Measurements from ENCODE around the gene BCL3. TPM values are rescaled to one million over a fixed set of nuclear protein-coding genes. Genes with fewer than 3 reads are reported as not detected.

Gene BCL3
- total and polyA plus RNA-seq, 2 of the 4 experiments (the other 2 are of a cell fraction) = 1.6 to 26.0 TPM

DNA sequence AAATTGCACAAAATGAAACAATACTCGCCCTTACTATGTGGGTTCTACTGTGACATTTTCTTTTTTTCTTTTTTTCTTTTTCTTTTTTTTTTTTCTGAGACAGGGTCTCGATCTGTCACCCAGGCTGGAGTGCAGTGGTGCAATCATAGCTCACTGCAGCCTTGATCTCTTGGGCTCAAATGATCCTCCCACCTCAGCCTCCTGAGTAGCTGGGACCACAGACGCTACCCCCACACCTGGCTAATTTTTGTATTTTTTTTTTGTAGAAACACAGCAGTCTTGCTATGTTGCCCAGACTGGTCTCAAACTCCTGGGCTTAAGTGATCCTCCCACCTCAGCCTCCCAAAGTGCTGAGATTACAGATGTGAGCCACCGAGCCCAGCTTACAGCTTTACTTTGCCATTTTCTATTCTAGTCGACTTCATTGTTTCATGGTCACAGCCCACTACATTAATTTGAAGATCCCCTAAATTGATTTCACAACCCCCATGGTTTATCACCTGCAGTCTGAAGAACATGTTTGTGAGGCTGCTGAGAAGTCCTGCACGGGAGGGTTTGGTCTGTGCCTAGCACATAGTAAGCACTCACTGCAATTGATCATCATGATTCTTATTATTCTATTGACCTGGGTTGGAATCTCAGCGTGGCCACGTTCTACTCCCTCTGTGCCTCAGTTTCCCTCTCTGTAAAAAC is 3.8 kb downstream of the BCL3 start:
- H2AFZ ChIP-seq (replicated peaks; ENCODE audit: low read length, poor library complexity) = no peak overlapping the region
- H3K4me2 ChIP-seq (ENCODE audit: low read depth, low read length) = peak overlapping the region; percentile 30
- peaks cover 16% of the 10 kb centered on the region for H3K9me1 ChIP-seq (ENCODE audit: insufficient read depth, low read length)
- ChIA-PET POLR2A (ENCODE audit: unreplicated experiment) (no interaction called here), CTCF (interaction anchor here (0.6 to 1.1 kb wide), 4 partner anchors 8 to 656 kb away, joined by 3 to 6 read pairs (median 4); no protein-coding TSS in a partner anchor)
- 0 out of 2 replicates have a peak overlapping the region, but pooled peaks have one; percentile 0 for H3K18ac ChIP-seq (ENCODE audit: low read depth, low read length)
- H3K27ac ChIP-seq (ENCODE audit: insufficient read depth, low read length) = peak overlapping the region; percentile 85; the same call in 1 of the 2 replicates
- WGBS, 2 experiments (ENCODE audit: extremely low coverage in 2 of 2, insufficient read length in 1 of 2) = 100% methylated on average over 1 of the region's 8 CpGs; no CpG with 5 or more reads in 1 of the 2 experiments
- H3K9ac ChIP-seq (ENCODE audit: low read depth, low read length) = 0 out of 2 replicates have a peak overlapping the region, but pooled peaks have one; percentile 18
- peaks cover 35% of the 10 kb centered on the region for H4K20me1 ChIP-seq (ENCODE audit: insufficient read depth, low read length)
- H3K79me1 ChIP-seq (ENCODE audit: low read depth in 1 of 2, low read length in 2 of 2) = peaks cover 27 to 68% of the 10 kb centered on the region in 2 experiments
- peak overlapping the region; percentile 40; the same call in 1 of the 2 replicates for H4K91ac ChIP-seq (ENCODE audit: insufficient read depth, low read depth, low read length)
- dilution Hi-C loops (cut with HindIII; ENCODE audit: low sequenced_read_pairs, unreplicated experiment) = no loop called here
- no peak for DNase-seq
- H2AK9ac ChIP-seq (replicated peaks; ENCODE audit: low read depth, low read length, poor library complexity) = no peak overlapping the region
- 0 out of 3 replicates have a peak overlapping the region, but pooled peaks have one; percentile 30 for H2BK15ac ChIP-seq (ENCODE audit: low read depth, low read length)
- peak overlapping the region; percentile 40 for H2BK20ac ChIP-seq (ENCODE audit: low read depth, low read length)
- BruUV-seq (replicated peaks) = TSS peak; percentile 22
- peak overlapping the region; percentile 54; the same call in 1 of the 2 replicates for H3K23ac ChIP-seq (ENCODE audit: low read depth, low read length)
- H3K4me3 ChIP-seq (ENCODE audit: insufficient read depth, low read depth, low read length) = no peak overlapping the region
- peak overlapping the region; percentile 20 to 47; a peak in 3 of 4 replicates for H4K8ac ChIP-seq (ENCODE audit: low read depth in 2 of 2, low read length in 2 of 2)
- no peak overlapping the region for H4K5ac ChIP-seq (ENCODE audit: low read depth, low read length)
- no peaks in the 10 kb centered on the region for H3K27me3 ChIP-seq (ENCODE audit: control insufficient read depth, insufficient read depth, low read length)
- H2BK120ac ChIP-seq (ENCODE audit: low read depth, low read length) = peak overlapping the region; percentile 70; the same call in 1 of the 2 replicates
- H2BK5ac ChIP-seq (ENCODE audit: low read depth, low read length, poor library complexity, severe bottlenecking) = peak overlapping the region; percentile 69
- H3K9me3 ChIP-seq (ENCODE audit: control insufficient read depth, insufficient read depth, low read length) = no peaks in the 10 kb centered on the region
- peak overlapping the region; percentile 68 for H2AK5ac ChIP-seq (ENCODE audit: low read depth, low read length)
- in situ Hi-C loops (cut with MboI; ENCODE audit: low sequenced_read_pairs) = no loop called here
- H3K36me3 ChIP-seq (ENCODE audit: control insufficient read depth, insufficient read depth, low read length) = peaks cover 42% of the 10 kb centered on the region
- H3K4ac ChIP-seq (ENCODE audit: low read depth, low read length) = peak overlapping the region; percentile 32
- TF ChIP-seq RAD21 (IDR thresholded peaks at IDR 0.05; ENCODE audit: low read length) = no peak
- no peak for TF ChIP-seq CHD1 (IDR thresholded peaks at IDR 0.05; ENCODE audit: low read depth, low read length)
- no peak for TF ChIP-seq FOS (IDR thresholded peaks at IDR 0.05; ENCODE audit: low read depth, low read length)
- TF ChIP-seq RFX5 (IDR thresholded peaks at IDR 0.05; ENCODE audit: low read depth, low read length) = no peak
- TF ChIP-seq, protein P1, sequence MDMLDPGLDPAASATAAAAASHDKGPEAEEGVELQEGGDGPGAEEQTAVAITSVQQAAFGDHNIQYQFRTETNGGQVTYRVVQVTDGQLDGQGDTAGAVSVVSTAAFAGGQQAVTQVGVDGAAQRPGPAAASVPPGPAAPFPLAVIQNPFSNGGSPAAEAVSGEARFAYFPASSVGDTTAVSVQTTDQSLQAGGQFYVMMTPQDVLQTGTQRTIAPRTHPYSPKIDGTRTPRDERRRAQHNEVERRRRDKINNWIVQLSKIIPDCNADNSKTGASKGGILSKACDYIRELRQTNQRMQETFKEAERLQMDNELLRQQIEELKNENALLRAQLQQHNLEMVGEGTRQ (IDR thresholded peaks at IDR 0.05; ENCODE audit: low read depth, low read length) = no peak
- no peak for TF ChIP-seq NFE2L2 (IDR thresholded peaks at IDR 0.05; ENCODE audit: low read depth, low read length)
- no peak for TF ChIP-seq CEBPB (IDR thresholded peaks at IDR 0.05; ENCODE audit: low read depth, low read length)
- TF ChIP-seq MAFK (IDR thresholded peaks at IDR 0.05; ENCODE audit: low read depth, low read length) = no peak
- TF ChIP-seq MXI1 (IDR thresholded peaks at IDR 0.05; ENCODE audit: borderline replicate concordance, low read depth, low read length) = no peak
- TF ChIP-seq BHLHE40 (IDR thresholded peaks at IDR 0.05; ENCODE audit: low read depth, low read length) = no peak
- no peak for TF ChIP-seq MAZ (IDR thresholded peaks at IDR 0.05; ENCODE audit: borderline replicate concordance, low read depth, low read length)
- TF ChIP-seq, protein P2, sequence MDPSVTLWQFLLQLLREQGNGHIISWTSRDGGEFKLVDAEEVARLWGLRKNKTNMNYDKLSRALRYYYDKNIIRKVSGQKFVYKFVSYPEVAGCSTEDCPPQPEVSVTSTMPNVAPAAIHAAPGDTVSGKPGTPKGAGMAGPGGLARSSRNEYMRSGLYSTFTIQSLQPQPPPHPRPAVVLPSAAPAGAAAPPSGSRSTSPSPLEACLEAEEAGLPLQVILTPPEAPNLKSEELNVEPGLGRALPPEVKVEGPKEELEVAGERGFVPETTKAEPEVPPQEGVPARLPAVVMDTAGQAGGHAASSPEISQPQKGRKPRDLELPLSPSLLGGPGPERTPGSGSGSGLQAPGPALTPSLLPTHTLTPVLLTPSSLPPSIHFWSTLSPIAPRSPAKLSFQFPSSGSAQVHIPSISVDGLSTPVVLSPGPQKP (IDR thresholded peaks at IDR 0.05; ENCODE audit: borderline replicate concordance, low read depth, low read length) = no peak
- TF ChIP-seq RCOR1 (IDR thresholded peaks at IDR 0.05; ENCODE audit: insufficient replicate concordance, low read length) = no peak
- TF ChIP-seq, protein P3, sequence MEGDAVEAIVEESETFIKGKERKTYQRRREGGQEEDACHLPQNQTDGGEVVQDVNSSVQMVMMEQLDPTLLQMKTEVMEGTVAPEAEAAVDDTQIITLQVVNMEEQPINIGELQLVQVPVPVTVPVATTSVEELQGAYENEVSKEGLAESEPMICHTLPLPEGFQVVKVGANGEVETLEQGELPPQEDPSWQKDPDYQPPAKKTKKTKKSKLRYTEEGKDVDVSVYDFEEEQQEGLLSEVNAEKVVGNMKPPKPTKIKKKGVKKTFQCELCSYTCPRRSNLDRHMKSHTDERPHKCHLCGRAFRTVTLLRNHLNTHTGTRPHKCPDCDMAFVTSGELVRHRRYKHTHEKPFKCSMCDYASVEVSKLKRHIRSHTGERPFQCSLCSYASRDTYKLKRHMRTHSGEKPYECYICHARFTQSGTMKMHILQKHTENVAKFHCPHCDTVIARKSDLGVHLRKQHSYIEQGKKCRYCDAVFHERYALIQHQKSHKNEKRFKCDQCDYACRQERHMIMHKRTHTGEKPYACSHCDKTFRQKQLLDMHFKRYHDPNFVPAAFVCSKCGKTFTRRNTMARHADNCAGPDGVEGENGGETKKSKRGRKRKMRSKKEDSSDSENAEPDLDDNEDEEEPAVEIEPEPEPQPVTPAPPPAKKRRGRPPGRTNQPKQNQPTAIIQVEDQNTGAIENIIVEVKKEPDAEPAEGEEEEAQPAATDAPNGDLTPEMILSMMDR (conservative IDR thresholded peaks at IDR 0.05; ENCODE audit: low read depth, low read length) = no peak
- ATAC-seq (ENCODE audit: low read depth) = no peak
- intact Hi-C loops (cut with micrococcal nuclease) = no loop called here
- 0 out of 2 replicates have a peak overlapping the region, but pooled peaks have one; percentile 11 for H3K56ac ChIP-seq (ENCODE audit: extremely low read depth, insufficient read depth, low read length)
- H3K14ac ChIP-seq (replicated peaks; ENCODE audit: low read depth, low read length) = peak overlapping the region; percentile 43; the same call in 1 of the 2 replicates
- peaks cover 44% of the 10 kb centered on the region for H3K4me1 ChIP-seq (ENCODE audit: control insufficient read depth, insufficient read depth, low read length)
